ENCODE measurements around the gene PRPF18.

- no peak for TF ChIP-seq CTCF (conservative IDR thresholded peaks at IDR 0.05 in 1 of 2, IDR thresholded peaks at IDR 0.05 in 1 of 2; ENCODE audit: low read depth in 1 of 2, low read length in 2 of 2)
- TF ChIP-seq EZH2 (IDR thresholded peaks at IDR 0.05; ENCODE audit: low read length, missing control alignments), result no peak
Observed at GRCh38 chr10:13649844-13650520, 63.2 kb downstream of the PRPF18 start.

Measured in fibroblast of lung (primary cell).